K562 (cell line): Measurements from ENCODE around the gene NR1D1. TPM values are rescaled to one million over a fixed set of nuclear protein-coding genes. Genes with fewer than 3 reads are reported as not detected.

Experiments used
- CBFA2T3 ChIP-seq: fragments of 450-650 bp; IDR thresholded peaks from 2 replicates; pipeline ENCODE4 v1.6.1; 2017
- DLX4 ChIP-seq: fragments of 250-450 bp; sonication (Bioruptor Pico); IDR thresholded peaks from 2 replicates; pipeline ENCODE4 v1.6.1; 2021; ENCODE audit warnings: mild to moderate bottlenecking
- FOXJ2 ChIP-seq: fragments of 200-800 bp; sonication (Bioruptor generic); IDR thresholded peaks from 2 replicates; pipeline ENCODE4 v1.6.1; 2016; ENCODE audit warnings: missing genetic modification characterization, missing compliant biosample characterization
- HBP1 ChIP-seq: fragments of 450-650 bp; formaldehyde crosslinking; IDR thresholded peaks from 2 replicates; pipeline ENCODE4 v1.4.0; 2022; ENCODE audit warnings: missing genetic modification characterization
- HINFP ChIP-seq: fragments of 450-650 bp; conservative IDR thresholded peaks from 2 replicates; pipeline ENCODE4 v1.6.1; 2016; ENCODE audit warnings: missing genetic modification characterization, low read depth, mild to moderate bottlenecking, control low read depth, missing compliant biosample characterization
- JUNB ChIP-seq: fragments of 450-650 bp; formaldehyde crosslinking; conservative IDR thresholded peaks from 2 replicates; pipeline ENCODE4 v1.4.0; 2020; ENCODE audit warnings: mild to moderate bottlenecking
- MCM2 ChIP-seq: fragments of 450-650 bp; IDR thresholded peaks from 2 replicates; pipeline ENCODE4 v1.6.1; 2017; ENCODE audit warnings: low read depth, mild to moderate bottlenecking
- NELFE ChIP-seq: IDR thresholded peaks from 2 replicates; pipeline ENCODE4 v1.6.1; 2011; ENCODE audit warnings: mild to moderate bottlenecking; ENCODE audit not compliant: insufficient read depth, insufficient read length
- PHB ChIP-seq: fragments of 250-450 bp; sonication (Bioruptor Pico); IDR thresholded peaks from 2 replicates; pipeline ENCODE4 v1.5.0; 2021
- POLR2AphosphoS2 ChIP-seq: IDR thresholded peaks from 2 replicates; pipeline ENCODE4 v1.6.1; 2012; ENCODE audit warnings: low read length, improper control_type of control experiment
- PRPF4 ChIP-seq: fragments of 200-400 bp; formaldehyde crosslinking; IDR thresholded peaks from one replicate; pipeline ENCODE4 v1.6.1; 2017; ENCODE audit warnings: low read length, low read depth, mild to moderate bottlenecking; ENCODE audit not compliant: insufficient read depth, poor library complexity, severe bottlenecking
- PTRF ChIP-seq: fragments of 450-650 bp; IDR thresholded peaks from 2 replicates; pipeline ENCODE4 v1.6.1; 2016; ENCODE audit warnings: mild to moderate bottlenecking, missing genetic modification characterization, missing compliant biosample characterization
- RFX7 ChIP-seq: fragments of 250-450 bp; sonication (Bioruptor Pico); IDR thresholded peaks from 2 replicates; pipeline ENCODE4 v1.5.1; 2021; ENCODE audit warnings: mild to moderate bottlenecking
- SAFB2 ChIP-seq: fragments of 200-400 bp; formaldehyde crosslinking; IDR thresholded peaks from 2 replicates; pipeline ENCODE4 v1.6.1; 2018; ENCODE audit warnings: borderline replicate concordance, low read length, low read depth, moderate library complexity; ENCODE audit not compliant: severe bottlenecking
- SLC30A9 ChIP-seq: fragments of 250-450 bp; sonication (Bioruptor Pico); IDR thresholded peaks from 2 replicates; pipeline ENCODE4 v1.8.0; 2022; ENCODE audit warnings: mild to moderate bottlenecking, moderate library complexity
- SMAD4 ChIP-seq: fragments of 250-450 bp; sonication (Bioruptor Pico); conservative IDR thresholded peaks from 2 replicates; pipeline ENCODE4 v1.8.0; 2021; ENCODE audit warnings: inconsistent platforms, mild to moderate bottlenecking, moderate library complexity
- VEZF1 ChIP-seq: fragments of 200-800 bp; sonication (Bioruptor generic); IDR thresholded peaks from 2 replicates; pipeline ENCODE4 v1.6.1; 2017; ENCODE audit warnings: missing genetic modification characterization, missing compliant biosample characterization
- ZKSCAN1 ChIP-seq: fragments of 150-350 bp; IDR thresholded peaks from 2 replicates; pipeline ENCODE4 v1.6.1; 2016; ENCODE audit warnings: low read depth, low read length
- ZNF311 ChIP-seq: fragments of 250-450 bp; sonication (Bioruptor Pico); IDR thresholded peaks from 2 replicates; pipeline ENCODE4 v1.4.0; 2020; ENCODE audit warnings: mild to moderate bottlenecking, moderate library complexity
- ZNF445 ChIP-seq: fragments of 250-450 bp; sonication (Bioruptor Pico); IDR thresholded peaks from 2 replicates; pipeline ENCODE4 v1.4.0; 2020; ENCODE audit warnings: low read depth, mild to moderate bottlenecking, moderate library complexity
- ZNF449 ChIP-seq: fragments of 250-450 bp; sonication (Bioruptor Pico); IDR thresholded peaks from 2 replicates; pipeline ENCODE4 v1.8.0; 2022; ENCODE audit warnings: moderate library complexity, mild to moderate bottlenecking, inconsistent platforms
- ZNF75A ChIP-seq: fragments of 450-650 bp; formaldehyde crosslinking; IDR thresholded peaks from 2 replicates; pipeline ENCODE4 v1.4.0; 2020; ENCODE audit warnings: mild to moderate bottlenecking
- polyA plus RNA-seq, 8 experiments: library from polyadenylated mRNA; depleted of rRNA in 4 of 8; stranded (reverse) in 5 of 8; unstranded in 3 of 8; fragments of >200 nt; fragmentation: Nextera tagmentation in 2 of 8; fragmentation: Illumina TruSeq in 1 of 8; extraction: Ambion mirVana in 2 of 8; extraction: Trizol in 1 of 8; gene quantifications; 2 replicates each; pipeline versions ENCODE4 v1.2.1 to v1.2.3, GENCODE V29; 2011 to 2014; ENCODE audit warnings: inconsistent platforms in 1 of 8, missing spikeins in 1 of 8
- total RNA-seq, 7 experiments: library from RNA; depleted of rRNA in 6 of 7; stranded (reverse); fragments of >200 nt in 6 of 7; fragmentation: Illumina TruSeq in 2 of 7; extraction: Trizol in 2 of 7; gene quantifications; 2 replicates each; pipeline versions ENCODE4 v1.2.1 to v1.2.3, GENCODE V29; 2011 to 2021; ENCODE audit warnings: low replicate concordance in 1 of 7

The NR1D1 gene
- total and polyA plus RNA-seq, 9 of the 15 experiments (the other 6 are each of a cell fraction or from before 2014, with no cell fraction given), result 0.25 to 7.7 (median 0.65) TPM

- TF ChIP-seq HINFP (tag) (no peak), SMAD4 (CRISPR knock-in tag) (0 out of 2 replicates have a peak, but pooled peaks have one; percentile 2), POLR2AphosphoS2 (no peak), PTRF (tag) (peak; percentile 28; the same call in 1 of the 2 replicates), ZNF449 (CRISPR knock-in tag) (no peak), HBP1 (CRISPR knock-in tag) (no peak), MCM2 (no peak), NELFE (no peak), ZNF75A (CRISPR knock-in tag) (no peak), PHB (CRISPR knock-in tag) (no peak), DLX4 (CRISPR knock-in tag) (no peak), PRPF4 (no peak), ZNF311 (CRISPR knock-in tag) (no peak; the same call in 1 of the 2 replicates), ZKSCAN1 (no peak), SAFB2 (no peak), CBFA2T3 (peak; percentile 9; the same call in 1 of the 2 replicates), FOXJ2 (no peak), SLC30A9 (CRISPR knock-in tag) (no peak), VEZF1 (CRISPR knock-in tag) (0 out of 2 replicates have a peak, but pooled peaks have one; percentile 3), JUNB (CRISPR knock-in tag) (no peak), ZNF445 (no peak), RFX7 (CRISPR knock-in tag) (no peak)
Measured at GRCh38 chr17:40108970-40109824, 8.8 kb upstream of the NR1D1 start (continued).
